Muscle of arm (tissue), 12 donors: ENCODE measurements around the gene TMEFF2. TPM values are rescaled to one million over a fixed set of nuclear protein-coding genes. Genes with fewer than 3 reads are reported as not detected.

Source experiments
- DNase-seq: peaks from one replicate; pipeline ENCODE4 v3.0.0-alpha.2; 2013
- polyA plus RNA-seq, 12 donors: library from polyadenylated mRNA; unstranded; fragments of 120-200 nt; gene quantifications; one replicate each; pipeline ENCODE4 v1.2.1, GENCODE V29; 2013; ENCODE audit not compliant: insufficient read length in 12 of 12

Gene TMEFF2
- polyA plus RNA-seq, 12 donors = 13.7 to 33.3 (median 26.2) TPM; not detected in 1

DNA sequence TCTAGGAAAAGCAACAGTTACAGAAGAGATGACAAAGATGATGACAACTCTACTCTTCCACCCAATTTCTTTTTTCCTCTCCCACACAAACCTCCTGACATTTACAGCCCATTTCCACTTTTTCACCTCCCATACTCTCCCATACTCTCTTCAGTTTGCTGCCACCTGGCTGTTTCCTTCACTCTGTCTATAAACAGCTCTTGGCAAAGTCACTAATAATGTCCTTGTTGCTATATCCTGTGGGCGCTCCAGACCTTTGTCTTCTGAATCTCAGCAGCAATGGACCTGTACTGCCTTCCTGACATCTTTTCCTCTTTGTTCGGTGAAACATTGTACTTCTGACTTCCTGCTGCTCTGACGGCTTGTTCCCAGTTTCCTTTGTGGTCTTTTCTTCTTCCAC is 287.2 kb downstream of the TMEFF2 start:
- no peak for DNase-seq

DNA sequence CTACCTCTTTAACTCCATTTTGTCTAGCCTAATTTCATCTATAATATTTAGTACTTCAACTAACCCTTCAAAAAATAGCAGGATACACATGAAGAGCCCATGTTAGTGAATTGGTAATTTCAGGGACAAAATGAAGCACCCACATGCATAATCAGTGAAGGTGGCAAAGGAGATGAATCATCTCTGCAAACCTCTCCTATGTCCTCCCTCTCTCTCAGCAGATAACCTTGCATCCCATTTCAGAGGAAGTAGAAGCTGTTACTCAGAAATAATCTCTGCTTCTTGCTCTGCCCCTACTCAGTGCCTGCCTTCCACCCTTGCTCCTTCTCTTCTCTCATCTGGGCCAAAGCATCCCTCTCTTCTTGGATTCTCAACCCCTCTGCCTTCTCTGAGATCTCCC is 287.6 kb downstream of the TMEFF2 start:
- DNase-seq = no peak

DNA sequence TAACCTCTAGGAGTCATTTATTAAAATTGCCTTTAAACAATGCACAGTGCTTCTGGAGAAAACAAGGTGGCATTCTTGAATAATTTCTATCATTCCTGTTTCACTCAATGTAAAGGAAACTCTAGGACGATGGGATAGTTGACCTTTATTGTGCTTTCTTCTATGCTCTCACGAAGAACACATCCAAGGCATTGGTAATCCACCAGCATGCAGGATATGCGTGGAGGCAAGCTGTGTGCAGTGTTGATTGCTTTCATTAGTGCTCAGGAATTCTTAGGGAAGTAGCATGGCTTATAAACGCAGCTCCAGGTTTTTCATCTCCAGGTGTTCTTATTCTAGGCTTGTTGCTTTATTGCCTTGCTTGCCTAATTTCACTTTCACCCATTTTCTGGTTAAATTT is 289.4 kb downstream of the TMEFF2 start:
- DNase-seq = no peak

DNA sequence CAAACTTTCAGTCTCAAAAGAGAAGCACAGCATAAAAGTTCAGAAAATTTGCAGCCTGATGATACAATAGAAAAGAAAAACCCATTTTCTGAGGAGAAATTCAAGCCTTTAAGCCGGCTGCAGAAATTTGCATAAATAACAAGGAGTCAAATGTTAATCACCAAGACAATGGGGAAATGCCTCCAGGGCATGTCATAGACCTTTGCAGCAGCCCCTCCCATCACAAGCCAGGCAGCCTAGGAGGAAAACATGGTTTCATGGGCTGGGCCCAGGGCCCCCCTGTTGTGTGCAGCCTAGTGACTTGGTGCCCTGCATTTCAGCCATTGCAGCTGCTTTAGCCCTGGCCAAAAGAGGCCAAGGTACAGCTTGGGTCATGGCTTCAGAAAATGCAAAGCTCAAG is 293.7 kb downstream of the TMEFF2 start:
- no peak for DNase-seq

GRCh38 chr2:191899410-191899809 is 295.3 kb downstream of the TMEFF2 start:
- no peak for DNase-seq
